Fibroblast of the aortic adventitia (primary cell): ENCODE measurements around the gene DPP6. TPM values are rescaled to one million over a fixed set of nuclear protein-coding genes. Genes with fewer than 3 reads are reported as not detected.

Experiments used
- DNase-seq: peaks from one replicate; pipeline ENCODE4 v3.0.0-alpha.2; 2010; ENCODE audit warnings: low read depth
- H3K4me3 ChIP-seq: 2 replicates; pipeline ENCODE4 v1.5.1; 2011; ENCODE audit warnings: low read depth, mild to moderate bottlenecking, control low read depth, low read length, moderate library complexity
- CTCF ChIP-seq: IDR thresholded peaks from 2 replicates; pipeline ENCODE4 v1.5.1; 2011; ENCODE audit warnings: mild to moderate bottlenecking, low read length, control low read depth, inconsistent platforms; ENCODE audit not compliant: insufficient read depth
- total RNA-seq: library from RNA; depleted of rRNA; stranded (reverse); fragments of >200 nt; gene quantifications from 2 replicates; pipeline ENCODE4 v1.2.3, GENCODE V29; 2012; ENCODE audit warnings: low replicate concordance

Gene DPP6
- total RNA-seq, 1 donor = not detected

GRCh38 chr7:154853063-154853726 is 801.0 kb downstream of the DPP6 start:
- no peak for TF ChIP-seq CTCF
- no peak for DNase-seq

GRCh38 chr7:154853727-154854095 is 801.5 kb downstream of the DPP6 start:
- no peak for TF ChIP-seq CTCF
- DNase-seq = no peak
- H3K4me3 ChIP-seq = no peak overlapping the region

More at GRCh38 chr7:154853063-154853726, 801.0 kb downstream of the DPP6 start:
- no peak overlapping the region for H3K4me3 ChIP-seq

GRCh38 chr7:154854836-154855235 is 802.6 kb downstream of the DPP6 start:
- TF ChIP-seq CTCF = no peak
- no peak for DNase-seq
- no peak overlapping the region for H3K4me3 ChIP-seq

- DNase-seq = no peak
- H3K4me3 ChIP-seq = no peak overlapping the region
- no peak for TF ChIP-seq CTCF
These were observed 803.2 kb downstream of the DPP6 start for GRCh38 chr7:154855366-154855765.

GRCh38 chr7:154856733-154857132 is 804.5 kb downstream of the DPP6 start:
- DNase-seq = no peak
- TF ChIP-seq CTCF = no peak
- no peak overlapping the region for H3K4me3 ChIP-seq

- TF ChIP-seq CTCF = no peak
These were observed 805.0 kb downstream of the DPP6 start for GRCh38 chr7:154857240-154857639.

More at GRCh38 chr7:154857240-154857639, 805.0 kb downstream of the DPP6 start:
- no peak for DNase-seq
- H3K4me3 ChIP-seq = no peak overlapping the region
